Panc1 (cell line): Measurements from ENCODE around the gene DNAJA2. TPM values are rescaled to one million over a fixed set of nuclear protein-coding genes. Genes with fewer than 3 reads are reported as not detected.

Experiments
- ATAC-seq: fragments of 200-7000 bp; cut with Tn5 transposase; 2 replicates; pipeline ENCODE4 v1.9.1; 2020; ENCODE audit warnings: mild to moderate bottlenecking, moderate library complexity
- BruUV-seq: library from RNA; stranded (reverse); fragments of 400-500 nt; replicated peaks from 2 replicates; lab custom pipeline; 2021; lab: Mats Ljungman, UMichigan
- CTCF ChIA-PET: fragments of 300-600 bp; sonication (Branson Sonifier 250); formaldehyde crosslinking; loops from one replicate; lab custom pipeline; 2022; ENCODE audit warnings: antibody characterized with exemption; lab: Charles Lee
- POLR2A ChIA-PET: fragments of 300-600 bp; sonication (Branson Sonifier 250); formaldehyde crosslinking; loops from one replicate; lab custom pipeline; 2022; ENCODE audit warnings: antibody characterized with exemption; lab: Charles Lee
- DNase-seq: peaks from one replicate; pipeline ENCODE4 v3.0.0-alpha.2; 2010; ENCODE audit warnings: low read depth, low spot score
- H3K27ac ChIP-seq: 2 replicates; pipeline ENCODE4 v1.5.1; 2011; ENCODE audit warnings: mild to moderate bottlenecking, low read length, inconsistent platforms
- H3K27me3 ChIP-seq: fragments of 200-500 bp; sonication (Bioruptor generic); 2 replicates; pipeline ENCODE4 v1.6.0; 2014; ENCODE audit warnings: low read length, inconsistent platforms; ENCODE audit not compliant: control insufficient read depth, insufficient read depth
- H3K36me3 ChIP-seq: fragments of 200-500 bp; sonication (Bioruptor generic); 2 replicates; pipeline ENCODE4 v1.5.1; 2014; ENCODE audit warnings: inconsistent platforms, mild to moderate bottlenecking, low read length, moderate library complexity; ENCODE audit not compliant: control insufficient read depth, insufficient read depth
- H3K4me1 ChIP-seq: 2 replicates; pipeline ENCODE4 v1.5.1; 2011; ENCODE audit warnings: inconsistent platforms, mild to moderate bottlenecking, low read length, moderate library complexity; ENCODE audit not compliant: control insufficient read depth, insufficient read depth
- H3K4me3 ChIP-seq, 2 experiments: 2 replicates each; pipeline ENCODE4 v1.5.1; 2011 to 2012; ENCODE audit warnings: low read depth in 2 of 2, low read length in 2 of 2, mild to moderate bottlenecking in 2 of 2, inconsistent platforms in 1 of 2, moderate library complexity in 1 of 2
- H3K9me3 ChIP-seq: fragments of 200-500 bp; sonication (Bioruptor generic); 2 replicates; pipeline ENCODE4 v1.5.1; 2014; ENCODE audit warnings: low read depth, mild to moderate bottlenecking, inconsistent platforms, low read length, moderate library complexity; ENCODE audit not compliant: control insufficient read depth, insufficient read depth
- POLR2AphosphoS5 ChIP-seq: IDR thresholded peaks from 2 replicates; pipeline ENCODE4 v1.6.1; 2012; ENCODE audit warnings: mild to moderate bottlenecking, low read depth, low read length, moderate library complexity
- REST ChIP-seq, 2 experiments: IDR thresholded peaks; 2 replicates each; pipeline ENCODE4 v1.6.1; 2011 to 2012; ENCODE audit warnings: low read depth in 2 of 2, control low read depth in 1 of 2, low read length in 1 of 2, mild to moderate bottlenecking in 1 of 2, moderate library complexity in 1 of 2; ENCODE audit not compliant: insufficient read depth in 1 of 2
- SIN3A ChIP-seq: IDR thresholded peaks from 2 replicates; pipeline ENCODE4 v1.6.1; 2012; ENCODE audit warnings: low read depth, mild to moderate bottlenecking, low read length, moderate library complexity, borderline replicate concordance; ENCODE audit not compliant: insufficient read depth
- TCF7L2 ChIP-seq: IDR thresholded peaks from 2 replicates; pipeline ENCODE4 v1.6.1; 2011; ENCODE audit warnings: mild to moderate bottlenecking, low read depth, low read length, inconsistent platforms
- in situ Hi-C: cut with HindIII; loops from 2 replicates; pipeline ENCODE4 v1.10.0; 2016; ENCODE audit warnings: low sequenced_read_pairs, low pct_unique_long_range_greater_than_20kb
- intact Hi-C: fragments of 100-400 bp; cut with micrococcal nuclease; formaldehyde crosslinking; loops from one replicate; pipeline ENCODE4 v1.10.0; 2022; ENCODE audit not compliant: unreplicated experiment
- total RNA-seq: library from RNA; stranded (reverse); gene quantifications from one replicate; pipeline ENCODE4 v1.2.1, GENCODE V29; 2021; ENCODE audit not compliant: unreplicated experiment
- TF ChIP-seq, protein P1 (sequence below): fragments of 450-650 bp; IDR thresholded peaks from 2 replicates; pipeline ENCODE4 v1.5.1; 2017; ENCODE audit warnings: mild to moderate bottlenecking

Gene DNAJA2
- total RNA-seq, 1 experiment from 2014 or later = 49.4 TPM

- in situ Hi-C loops = no loop called here
- Histone ChIP-seq H3K4me1 (no peaks in the 10 kb centered on the region), H3K4me3 (no peak overlapping the region), H3K27me3 (no peaks in the 10 kb centered on the region), H3K27ac (no peak overlapping the region), H3K36me3 (no peaks in the 10 kb centered on the region), H3K9me3 (no peaks in the 10 kb centered on the region)
- CTCF ChIA-PET = interaction anchor here (0.5 kb wide), 1 partner anchor 42 kb away, joined by 8 read pairs; no protein-coding TSS in a partner anchor
- TF ChIP-seq SIN3A (no peak), POLR2AphosphoS5 (no peak), REST (IDR thresholded peaks at IDR 0.05; ENCODE audit: insufficient read depth in 1 of 2, low read depth in 2 of 2, low read length in 1 of 2) (no peak), TCF7L2 (no peak)
- TF ChIP-seq, protein P1, sequence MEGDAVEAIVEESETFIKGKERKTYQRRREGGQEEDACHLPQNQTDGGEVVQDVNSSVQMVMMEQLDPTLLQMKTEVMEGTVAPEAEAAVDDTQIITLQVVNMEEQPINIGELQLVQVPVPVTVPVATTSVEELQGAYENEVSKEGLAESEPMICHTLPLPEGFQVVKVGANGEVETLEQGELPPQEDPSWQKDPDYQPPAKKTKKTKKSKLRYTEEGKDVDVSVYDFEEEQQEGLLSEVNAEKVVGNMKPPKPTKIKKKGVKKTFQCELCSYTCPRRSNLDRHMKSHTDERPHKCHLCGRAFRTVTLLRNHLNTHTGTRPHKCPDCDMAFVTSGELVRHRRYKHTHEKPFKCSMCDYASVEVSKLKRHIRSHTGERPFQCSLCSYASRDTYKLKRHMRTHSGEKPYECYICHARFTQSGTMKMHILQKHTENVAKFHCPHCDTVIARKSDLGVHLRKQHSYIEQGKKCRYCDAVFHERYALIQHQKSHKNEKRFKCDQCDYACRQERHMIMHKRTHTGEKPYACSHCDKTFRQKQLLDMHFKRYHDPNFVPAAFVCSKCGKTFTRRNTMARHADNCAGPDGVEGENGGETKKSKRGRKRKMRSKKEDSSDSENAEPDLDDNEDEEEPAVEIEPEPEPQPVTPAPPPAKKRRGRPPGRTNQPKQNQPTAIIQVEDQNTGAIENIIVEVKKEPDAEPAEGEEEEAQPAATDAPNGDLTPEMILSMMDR = no peak
- POLR2A ChIA-PET = no interaction called here
- intact Hi-C loops = no loop called here
- DNase-seq (no peak), ATAC-seq (no peak)
- BruUV-seq = no TSS peak
These were observed 40.7 kb downstream of the DNAJA2 start for GRCh38 chr16:46932802-46933201.

DNA sequence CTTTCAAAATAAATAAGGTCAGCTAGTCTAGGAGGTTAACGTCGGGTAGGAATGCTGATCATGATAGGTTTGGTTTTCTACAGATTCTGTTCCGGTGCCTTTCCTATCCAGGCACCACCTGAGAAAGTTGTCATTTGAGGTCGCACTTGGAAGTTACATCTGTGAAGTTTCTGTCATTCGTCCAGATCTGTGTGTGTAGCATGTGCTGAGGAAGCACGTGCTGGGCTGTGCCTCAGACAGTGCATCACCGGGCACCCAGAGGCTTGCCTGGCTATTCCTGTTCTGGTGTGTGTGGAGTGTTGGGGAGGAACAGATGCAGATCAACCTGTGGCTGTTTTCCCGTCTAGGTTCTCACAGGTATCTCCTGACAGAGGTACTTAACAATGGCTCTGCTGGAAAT, 42.6 kb downstream of the DNAJA2 start:
- no TSS peak for BruUV-seq
- DNase-seq = no peak
- no peaks in the 10 kb centered on the region for H3K4me1 ChIP-seq
- no peaks in the 10 kb centered on the region for H3K36me3 ChIP-seq
- no peak overlapping the region for H3K4me3 ChIP-seq
- TF ChIP-seq POLR2AphosphoS5 (no peak), REST (IDR thresholded peaks at IDR 0.05; ENCODE audit: insufficient read depth in 1 of 2, low read depth in 2 of 2, low read length in 1 of 2) (no peak), SIN3A (no peak), TCF7L2 (no peak)
- TF ChIP-seq, protein P1 = no peak
- H3K27me3 ChIP-seq = no peaks in the 10 kb centered on the region
- CTCF ChIA-PET = interaction anchor here (1.6 kb wide), 1 partner anchor 14 kb away, joined by 3 read pairs; no protein-coding TSS in a partner anchor
- POLR2A ChIA-PET = no interaction called here
- intact Hi-C loops (no loop called here), in situ Hi-C loops (no loop called here)
- no peak overlapping the region for H3K27ac ChIP-seq
- ATAC-seq = no peak
- no peaks in the 10 kb centered on the region for H3K9me3 ChIP-seq
